Glutamatergic neuron (in vitro differentiated cells): ENCODE measurements around the gene DEPDC1B. TPM values are rescaled to one million over a fixed set of nuclear protein-coding genes. Genes with fewer than 3 reads are reported as not detected.
"Not testable (repeated sequence)": the region's sequence is repeated elsewhere in the genome, so short reads cannot be mapped to it uniquely, and the experiment has no call there.

ENCODE experiments used
- DNase-seq: peaks from one replicate; pipeline ENCODE4 v3.0.0; 2022
- H3K27ac Mint-ChIP-seq: one replicate; pipeline ENCODE4 v1.8.0; 2020; ENCODE audit warnings: mild to moderate bottlenecking, mixed read lengths, inconsistent platforms; ENCODE audit not compliant: unreplicated experiment
- H3K27me3 Mint-ChIP-seq: one replicate; pipeline ENCODE4 v1.8.0; 2020; ENCODE audit warnings: mild to moderate bottlenecking, moderate library complexity, mixed read lengths, inconsistent platforms; ENCODE audit not compliant: unreplicated experiment
- H3K36me3 Mint-ChIP-seq: one replicate; pipeline ENCODE4 v1.8.0; 2020; ENCODE audit warnings: mild to moderate bottlenecking, mixed read lengths, inconsistent platforms; ENCODE audit not compliant: unreplicated experiment
- H3K4me1 Mint-ChIP-seq: one replicate; pipeline ENCODE4 v1.8.0; 2020; ENCODE audit warnings: mild to moderate bottlenecking, low read depth, mixed read lengths, inconsistent platforms; ENCODE audit not compliant: unreplicated experiment
- H3K4me3 Mint-ChIP-seq: one replicate; pipeline ENCODE4 v1.8.0; 2020; ENCODE audit warnings: mild to moderate bottlenecking, mixed read lengths, inconsistent platforms; ENCODE audit not compliant: unreplicated experiment
- H3K9me3 Mint-ChIP-seq: one replicate; pipeline ENCODE4 v1.8.0; 2020; ENCODE audit warnings: mild to moderate bottlenecking, moderate library complexity, mixed read lengths, inconsistent platforms; ENCODE audit not compliant: unreplicated experiment
- total RNA-seq: library from RNA; stranded (reverse); fragmentation: NEBNext Ultra II Directional; extraction: Animal tissue kit (Norgen Biotek cat#: 25700); gene quantifications from one replicate; pipeline ENCODE4 v1.2.1, GENCODE V29; 2021; ENCODE audit not compliant: unreplicated experiment
- TF ChIP-seq, protein P1 (sequence below): fragments of 200-600 bp; sonication (generic); IDR thresholded peaks from one replicate; pipeline ENCODE4 v1.5.0; 2021; ENCODE audit not compliant: partially characterized antibody, unreplicated experiment

The DEPDC1B gene
- total RNA-seq, 1 donor from 2014 or later: 8.2 TPM

DNA sequence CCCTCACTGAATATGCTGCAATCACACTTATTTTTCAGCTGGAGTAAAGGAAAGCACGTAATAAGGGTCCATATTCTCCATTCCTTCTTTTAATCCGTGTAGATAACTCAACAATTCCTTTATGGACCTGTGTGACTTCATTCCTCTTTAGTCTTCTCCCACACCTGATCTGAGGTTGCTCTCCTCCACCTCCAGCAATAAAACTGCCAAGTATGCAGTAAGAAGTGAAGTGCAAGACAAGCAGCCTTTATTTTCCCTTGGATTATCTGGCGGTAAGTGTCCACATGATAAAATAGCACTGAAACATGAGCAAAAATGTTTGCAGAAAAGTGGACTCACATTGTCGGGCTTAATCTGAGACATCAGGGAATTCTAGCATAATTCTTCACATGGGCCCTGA, 13.8 kb downstream of the DEPDC1B start:
- no peak overlapping the region for H3K27ac Mint-ChIP-seq
- peaks cover 5% of the 10 kb centered on the region for H3K36me3 Mint-ChIP-seq

DNA sequence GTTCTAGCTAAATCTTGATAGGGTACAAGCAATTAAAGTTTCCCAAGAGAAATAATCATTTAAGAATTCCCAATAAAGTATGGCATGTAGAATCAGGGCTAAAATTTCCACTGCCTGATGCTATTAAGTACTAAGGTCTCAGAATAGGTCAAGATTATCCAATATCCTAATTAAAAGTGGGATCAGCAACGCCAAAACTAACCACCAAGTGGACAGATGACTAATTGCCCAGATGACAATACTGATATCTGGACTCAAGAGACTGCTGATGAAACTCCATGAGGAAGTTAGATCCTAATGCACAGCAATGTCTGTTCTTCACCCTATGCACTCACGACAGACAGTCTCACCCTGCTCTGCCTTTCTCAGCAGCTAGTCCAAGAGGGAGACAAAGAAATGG, 14.3 kb downstream of the DEPDC1B start:
- peaks cover 5% of the 10 kb centered on the region for H3K36me3 Mint-ChIP-seq
- H3K9me3 Mint-ChIP-seq: no peaks in the 10 kb centered on the region
- H3K27ac Mint-ChIP-seq: no peak overlapping the region
- peaks cover 7% of the 10 kb centered on the region for H3K4me1 Mint-ChIP-seq
- H3K4me3 Mint-ChIP-seq: no peak overlapping the region
- TF ChIP-seq, protein P1, sequence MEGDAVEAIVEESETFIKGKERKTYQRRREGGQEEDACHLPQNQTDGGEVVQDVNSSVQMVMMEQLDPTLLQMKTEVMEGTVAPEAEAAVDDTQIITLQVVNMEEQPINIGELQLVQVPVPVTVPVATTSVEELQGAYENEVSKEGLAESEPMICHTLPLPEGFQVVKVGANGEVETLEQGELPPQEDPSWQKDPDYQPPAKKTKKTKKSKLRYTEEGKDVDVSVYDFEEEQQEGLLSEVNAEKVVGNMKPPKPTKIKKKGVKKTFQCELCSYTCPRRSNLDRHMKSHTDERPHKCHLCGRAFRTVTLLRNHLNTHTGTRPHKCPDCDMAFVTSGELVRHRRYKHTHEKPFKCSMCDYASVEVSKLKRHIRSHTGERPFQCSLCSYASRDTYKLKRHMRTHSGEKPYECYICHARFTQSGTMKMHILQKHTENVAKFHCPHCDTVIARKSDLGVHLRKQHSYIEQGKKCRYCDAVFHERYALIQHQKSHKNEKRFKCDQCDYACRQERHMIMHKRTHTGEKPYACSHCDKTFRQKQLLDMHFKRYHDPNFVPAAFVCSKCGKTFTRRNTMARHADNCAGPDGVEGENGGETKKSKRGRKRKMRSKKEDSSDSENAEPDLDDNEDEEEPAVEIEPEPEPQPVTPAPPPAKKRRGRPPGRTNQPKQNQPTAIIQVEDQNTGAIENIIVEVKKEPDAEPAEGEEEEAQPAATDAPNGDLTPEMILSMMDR: no peak
- no peaks in the 10 kb centered on the region for H3K27me3 Mint-ChIP-seq
- no peak for DNase-seq

More for the DNA sequence above, 13.8 kb downstream of the DEPDC1B start:
- Mint-ChIP-seq H3K4me1 (peaks cover 7% of the 10 kb centered on the region), H3K4me3 (no peak overlapping the region), H3K9me3 (no peaks in the 10 kb centered on the region), H3K27me3 (no peaks in the 10 kb centered on the region)
- no peak for DNase-seq
- TF ChIP-seq, protein P1: no peak

DNA sequence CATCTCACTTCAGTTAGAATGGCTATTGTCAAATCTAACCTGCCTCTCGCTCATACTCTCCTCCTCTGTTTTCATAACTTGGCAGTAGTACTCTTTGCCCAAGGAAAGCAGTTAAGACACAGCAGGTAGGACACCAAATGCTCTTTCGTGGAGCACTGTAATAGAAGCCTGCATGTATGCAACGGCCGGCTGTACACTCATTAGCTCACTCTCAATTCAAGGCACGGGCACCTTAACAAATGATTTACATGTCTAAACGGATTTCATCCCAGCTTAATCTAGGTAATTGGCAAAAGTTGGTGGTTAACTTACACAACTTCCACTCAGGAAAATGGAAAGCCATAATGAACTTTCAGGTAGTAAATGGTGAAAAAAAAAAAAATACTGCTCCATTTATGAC, 14.9 kb downstream of the DEPDC1B start:
- Mint-ChIP-seq H3K27me3 (no peaks in the 10 kb centered on the region), H3K4me1 (peaks cover 7% of the 10 kb centered on the region), H3K27ac (no peak overlapping the region), H3K36me3 (peaks cover 5% of the 10 kb centered on the region), H3K9me3 (no peaks in the 10 kb centered on the region), H3K4me3 (no peak overlapping the region)
- TF ChIP-seq, protein P1: no peak
- no peak for DNase-seq

DNA sequence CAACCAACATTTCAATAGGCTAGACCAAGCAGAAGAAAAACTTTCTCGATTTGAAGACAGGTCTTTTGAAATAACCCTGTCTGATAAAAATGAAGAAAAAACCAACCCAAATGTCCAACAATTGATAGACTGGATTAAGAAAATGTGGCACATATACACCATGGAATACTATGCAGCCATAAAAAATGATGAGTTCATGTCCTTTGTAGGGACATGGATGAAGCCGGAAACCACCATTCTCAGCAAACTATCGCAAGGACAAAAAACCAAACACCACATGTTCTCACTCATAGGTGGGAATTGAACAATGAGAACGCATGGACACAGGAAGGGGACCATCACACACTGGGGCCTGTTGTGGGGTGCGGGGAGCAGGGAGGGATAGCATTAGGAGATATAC, 18.0 kb downstream of the DEPDC1B start:
- H3K36me3 Mint-ChIP-seq, DNase-seq, H3K9me3 Mint-ChIP-seq, H3K27me3 Mint-ChIP-seq, H3K4me3 Mint-ChIP-seq, H3K27ac Mint-ChIP-seq: not testable (repeated sequence)
- peaks cover 12% of the 10 kb centered on the region for H3K4me1 Mint-ChIP-seq

DNA sequence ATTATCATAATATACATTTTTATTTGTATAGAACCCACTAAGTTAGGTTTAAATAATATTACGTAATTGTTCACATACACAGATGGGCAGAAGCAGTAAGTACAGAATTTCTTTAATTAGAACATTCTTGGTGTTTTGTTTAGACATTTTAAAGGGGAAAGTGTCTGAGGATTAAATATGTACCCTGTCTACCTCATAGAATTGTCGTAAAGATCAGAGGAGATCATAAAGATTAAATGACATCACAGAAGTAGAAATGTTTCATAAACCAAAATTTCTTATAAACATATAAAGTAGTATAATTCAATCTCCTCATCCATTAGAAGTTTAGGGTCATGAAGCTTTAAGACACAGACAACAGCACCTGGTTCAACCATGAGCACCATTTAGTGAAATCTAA, 20.1 kb downstream of the DEPDC1B start:
- TF ChIP-seq, protein P1: no peak
- H3K27ac Mint-ChIP-seq: no peak overlapping the region
- no peaks in the 10 kb centered on the region for H3K36me3 Mint-ChIP-seq
- no peaks in the 10 kb centered on the region for H3K9me3 Mint-ChIP-seq
- H3K4me3 Mint-ChIP-seq: no peak overlapping the region
- peaks cover 5% of the 10 kb centered on the region for H3K4me1 Mint-ChIP-seq
- no peak for DNase-seq
- H3K27me3 Mint-ChIP-seq: peaks cover 2% of the 10 kb centered on the region
